Esophagus squamous epithelium (tissue), 4 donors: Measurements from ENCODE around the gene TCEAL2.
"Not testable (repeated sequence)": the region's sequence is repeated elsewhere in the genome, so short reads cannot be mapped to it uniquely, and the experiment has no call there.

Experiments used
- CTCF ChIP-seq, 6 experiments: fragments of 450-650 bp in 4 of 6; fragments of 200-600 bp in 2 of 6; sonication (generic) in 2 of 6; IDR thresholded peaks; one replicate each; pipeline ENCODE4 v1.5.1; 2016 to 2019; ENCODE audit warnings: antibody characterized with exemption in 6 of 6, mild to moderate bottlenecking in 4 of 6, moderate library complexity in 4 of 6
- POLR2A ChIP-seq, 4 donors: fragments of 450-650 bp; IDR thresholded peaks; one replicate each; pipeline ENCODE4 v1.6.1; 2017; ENCODE audit warnings: antibody characterized with exemption in 4 of 4, mild to moderate bottlenecking in 4 of 4, moderate library complexity in 3 of 4

- TF ChIP-seq CTCF, POLR2A (IDR thresholded peaks at IDR 0.05): not testable (repeated sequence)
Measured at GRCh38 chrX:102140876-102141275, 15.4 kb downstream of the TCEAL2 start.
